DMS153 treated with DMSO at 0.1 percent for 48 hours (cell line): ENCODE measurements around the gene ACOT13.
"Not testable (repeated sequence)": the region's sequence is repeated elsewhere in the genome, so short reads cannot be mapped to it uniquely, and the experiment has no call there.

Source experiments
- DNase-seq: peaks from one replicate; lab custom pipeline; 2025; ENCODE audit not compliant: unreplicated experiment; lab: John Stamatoyannopoulos, UW

Gene ACOT13

DNA sequence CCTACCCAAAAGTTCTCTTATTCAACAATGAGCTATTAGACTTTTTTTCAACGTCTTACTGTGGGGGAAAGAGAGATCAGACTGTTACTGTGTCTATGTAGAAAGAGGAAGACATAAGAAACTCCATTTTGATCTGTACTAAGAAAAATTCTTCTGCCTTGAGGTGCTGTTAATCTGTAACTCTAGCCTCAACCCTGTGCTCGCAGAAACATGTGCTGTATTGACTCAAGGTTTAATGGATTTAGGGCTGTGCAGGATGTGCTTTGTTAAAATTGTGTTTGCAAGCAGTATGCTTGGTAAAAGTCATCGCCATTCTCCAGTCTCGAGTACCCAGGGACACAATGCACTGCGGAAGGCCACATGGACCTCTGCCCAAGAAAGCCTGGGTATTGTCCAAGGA lies 5.1 kb upstream of the ACOT13 start:
- DNase-seq: not testable (repeated sequence)

DNA sequence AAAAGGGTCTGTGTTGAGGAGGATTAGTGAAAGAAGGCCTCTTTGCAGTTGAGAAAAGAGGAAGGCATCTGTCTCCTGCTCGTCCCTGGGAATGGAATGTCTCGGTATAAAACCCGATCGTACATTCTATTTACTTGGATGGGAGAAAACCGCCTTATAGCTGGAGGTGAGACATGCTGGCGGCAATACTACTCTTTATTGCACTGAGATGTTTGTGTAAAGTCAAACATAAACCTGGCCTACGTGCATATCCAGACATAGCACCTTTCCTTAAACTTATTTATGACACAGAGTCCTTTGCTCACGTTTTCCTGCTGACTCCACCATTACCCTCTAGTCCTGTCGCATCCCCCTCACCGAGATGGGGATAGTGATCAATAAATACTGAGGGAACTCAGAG lies 4.6 kb upstream of the ACOT13 start:
- no peak for DNase-seq

DNA sequence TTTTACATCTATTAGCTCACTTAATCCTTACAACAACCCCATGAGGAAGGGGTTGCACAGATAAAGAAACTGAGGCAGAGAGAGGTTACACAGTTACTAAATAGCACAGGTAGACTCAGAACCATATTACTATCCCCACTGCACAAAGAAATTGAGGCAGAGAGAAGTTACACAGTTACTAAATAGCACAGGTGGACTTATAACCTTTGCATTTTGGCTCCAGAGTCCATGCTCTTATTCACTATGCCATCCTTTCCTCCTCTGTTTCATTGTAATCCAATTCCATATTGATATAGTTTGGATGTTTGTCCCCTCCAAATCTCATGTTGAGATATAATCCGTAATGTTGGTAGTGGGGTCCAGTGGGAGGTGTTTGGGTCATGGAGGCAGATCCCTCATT lies 3.7 kb upstream of the ACOT13 start:
- no peak for DNase-seq

DNA sequence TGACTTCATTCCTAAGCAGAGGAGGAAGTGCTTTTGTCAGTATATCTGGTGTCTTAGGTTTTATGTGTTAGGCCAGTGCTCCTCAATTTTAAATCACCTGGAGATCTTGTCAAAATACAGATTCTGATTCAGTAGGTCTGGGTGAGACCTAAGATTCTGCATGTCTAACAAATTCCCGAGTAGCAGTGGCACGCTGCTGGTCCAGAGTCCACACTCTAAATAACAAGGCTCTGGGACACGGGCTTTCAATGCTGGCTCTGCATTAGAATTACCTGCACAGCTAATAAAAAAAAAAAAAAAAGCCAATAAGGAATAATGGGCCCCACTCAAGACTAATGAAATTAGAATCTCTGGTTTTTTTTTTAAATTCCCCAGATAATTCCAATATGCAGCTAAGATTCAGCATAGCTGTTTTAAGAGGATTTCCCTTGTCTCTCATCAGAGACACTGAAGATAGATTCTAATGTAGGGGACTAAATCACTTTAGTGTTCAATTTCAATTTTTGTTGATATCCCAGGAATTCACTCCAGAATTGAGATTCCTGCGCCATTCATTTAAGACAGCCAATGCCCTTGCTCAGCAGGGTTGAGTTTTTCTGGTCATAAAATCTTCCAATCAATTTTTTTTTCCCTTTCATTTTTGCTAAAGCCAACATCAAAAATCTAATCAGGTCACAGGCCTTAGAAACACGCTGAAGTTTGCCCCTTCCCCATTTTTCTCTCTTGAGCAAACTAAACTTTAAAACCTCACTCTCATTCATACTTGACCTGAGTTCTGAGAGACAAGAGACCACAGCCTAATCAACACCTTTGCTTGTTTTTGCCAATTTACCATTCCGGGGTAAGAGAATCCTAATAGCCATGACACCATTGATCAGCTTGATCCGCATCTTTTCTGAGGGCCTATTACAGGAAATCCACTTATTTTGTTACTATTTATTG lies 2.6 kb upstream of the ACOT13 start:
- DNase-seq: no peak

DNA sequence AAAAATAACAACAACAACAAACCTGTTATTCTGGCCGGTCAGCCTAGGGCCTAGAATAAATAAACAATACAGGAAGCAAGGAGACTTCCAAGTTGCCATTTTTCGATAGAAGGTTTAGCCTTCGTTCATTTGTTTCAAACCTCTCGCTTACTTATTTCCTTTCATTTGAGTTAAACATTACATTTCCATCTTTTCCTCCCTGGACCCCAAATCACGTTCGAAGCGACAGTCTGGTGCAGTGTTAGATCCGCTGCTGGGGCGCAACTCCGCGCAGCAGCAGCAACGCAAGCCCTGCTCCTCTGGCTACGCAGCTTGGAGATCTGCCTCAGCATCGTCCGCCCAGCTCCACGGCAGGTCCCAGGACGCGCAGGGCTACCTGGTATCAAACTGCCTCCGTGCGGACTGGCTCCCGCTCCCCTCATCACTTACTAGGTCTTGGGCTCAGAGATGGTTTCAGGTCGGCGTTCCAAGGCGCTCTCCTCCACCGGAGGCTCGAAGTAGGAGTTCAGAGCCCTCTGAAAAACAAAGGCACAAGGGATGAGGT lies 708 bp upstream of the ACOT13 start:
- DNase-seq: peak; percentile 55

DNA sequence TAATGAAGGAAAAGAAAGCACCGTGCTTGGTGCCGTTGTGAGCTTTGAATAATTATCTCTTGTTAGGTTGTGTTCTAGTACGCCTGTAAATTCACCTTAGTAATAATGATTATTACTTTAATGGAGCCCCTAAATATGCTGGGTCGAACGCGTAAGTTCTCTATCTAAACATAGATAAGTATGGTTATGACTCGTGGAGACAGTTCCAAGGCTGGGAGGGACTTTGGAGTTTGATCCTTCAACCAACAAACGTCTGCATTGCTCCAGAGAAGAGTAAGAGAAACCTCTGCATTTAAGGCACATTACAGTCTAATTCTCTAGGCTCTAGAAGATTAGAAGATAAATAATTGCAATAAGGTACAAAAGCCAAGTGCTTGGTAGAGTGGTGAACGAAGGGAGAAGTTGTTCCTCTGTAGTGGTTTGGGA lies 514 bp downstream of the ACOT13 start:
- DNase-seq: no peak

DNA sequence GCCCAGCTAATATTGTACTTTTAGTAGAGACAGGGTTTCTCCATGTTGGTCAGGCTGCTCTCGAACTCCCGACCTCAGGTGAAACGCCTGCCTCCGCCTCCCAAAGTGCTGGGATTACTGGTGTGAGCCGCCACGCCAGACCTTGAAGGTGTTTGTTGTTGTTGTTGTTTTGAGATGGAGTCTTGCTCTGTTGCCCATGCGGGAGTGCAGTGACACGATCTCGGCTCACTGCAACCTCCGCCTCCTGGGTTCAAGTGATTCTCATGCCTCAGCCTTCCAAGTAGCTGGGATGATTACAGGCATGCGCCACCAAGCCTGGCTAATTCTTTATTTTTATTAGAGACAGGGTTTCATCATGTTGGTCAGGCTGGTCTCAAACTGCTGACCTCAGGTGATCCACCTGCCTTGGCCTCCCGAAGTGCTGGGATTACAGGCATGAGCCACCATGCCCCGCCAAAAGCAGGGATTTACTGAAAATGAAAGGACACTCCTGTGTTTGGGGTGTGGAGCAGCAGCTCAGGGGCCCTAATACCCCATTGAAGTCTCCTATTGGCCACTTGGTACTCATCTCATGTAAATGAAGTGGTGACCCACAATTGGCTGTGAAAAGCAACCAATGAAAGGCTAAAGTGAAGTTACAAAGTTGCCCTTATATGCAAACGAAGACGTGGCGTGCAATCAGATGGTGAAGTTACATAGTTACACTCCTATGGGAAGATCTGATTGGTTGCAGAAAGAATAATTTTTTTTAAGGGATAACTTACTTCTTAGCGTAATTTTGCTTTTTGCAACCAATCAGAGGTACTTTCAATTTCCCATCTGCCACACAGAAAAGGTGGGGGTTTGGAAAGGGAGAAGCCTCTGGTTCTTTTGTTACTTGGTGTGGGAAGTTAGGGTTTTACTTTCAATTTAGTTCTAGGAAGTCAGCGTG lies 1.5 kb downstream of the ACOT13 start:
- DNase-seq: not testable (repeated sequence)

DNA sequence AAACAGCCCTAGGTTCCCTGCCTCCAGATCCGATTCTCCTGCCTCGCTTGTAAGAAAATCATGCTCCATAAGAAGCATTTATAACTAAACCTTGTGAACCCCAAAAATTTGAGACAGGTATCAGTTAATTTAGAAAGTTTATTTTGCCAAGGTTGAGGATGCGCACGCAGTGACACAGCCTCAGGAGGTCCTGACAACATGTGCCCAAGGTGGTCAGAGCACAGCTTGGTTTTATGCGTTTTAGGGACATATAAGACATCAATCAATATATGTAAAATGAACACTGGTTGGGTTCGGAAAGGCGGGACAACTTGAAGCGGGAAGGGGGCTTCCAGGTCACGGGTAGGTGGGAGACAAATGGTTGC lies 2.1 kb downstream of the ACOT13 start:
- no peak for DNase-seq

DNA sequence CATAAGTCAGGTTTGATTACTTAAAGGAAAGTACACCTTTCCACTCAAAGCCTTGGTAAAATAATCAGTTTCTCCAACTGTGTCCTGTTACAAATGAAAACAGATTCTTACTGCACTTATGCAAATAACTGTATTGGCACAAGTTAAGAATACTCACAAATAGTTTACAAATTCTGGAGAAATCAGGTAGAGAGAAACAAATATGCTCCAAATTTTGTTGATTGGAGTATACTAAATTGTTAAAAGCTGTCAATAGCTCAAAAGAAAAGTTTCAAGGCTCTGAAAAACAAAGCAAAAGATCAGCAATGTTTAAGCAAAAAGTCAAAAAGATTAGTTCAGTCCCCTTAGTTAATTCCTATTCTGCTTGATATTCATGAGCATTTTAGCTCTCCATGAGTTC lies 3.6 kb downstream of the ACOT13 start:
- DNase-seq: not testable (repeated sequence)

DNA sequence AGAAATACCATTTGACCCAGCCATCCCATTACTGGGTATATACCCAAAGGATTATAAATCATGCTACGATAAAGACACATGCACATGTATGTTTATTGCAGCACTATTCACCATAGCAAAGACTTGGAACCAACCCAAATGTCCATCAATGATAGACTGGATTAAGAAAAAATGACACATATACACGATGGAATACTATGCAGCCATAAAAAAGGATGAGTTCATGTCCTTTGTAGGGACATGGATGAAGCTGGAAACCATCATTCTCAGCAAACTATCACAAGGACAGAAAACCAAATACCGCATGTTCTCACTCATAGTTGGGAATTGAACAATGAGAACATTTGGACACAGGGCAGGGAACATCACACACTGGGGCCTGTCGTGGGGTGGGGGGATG lies 4.2 kb downstream of the ACOT13 start:
- DNase-seq: not testable (repeated sequence)

DNA sequence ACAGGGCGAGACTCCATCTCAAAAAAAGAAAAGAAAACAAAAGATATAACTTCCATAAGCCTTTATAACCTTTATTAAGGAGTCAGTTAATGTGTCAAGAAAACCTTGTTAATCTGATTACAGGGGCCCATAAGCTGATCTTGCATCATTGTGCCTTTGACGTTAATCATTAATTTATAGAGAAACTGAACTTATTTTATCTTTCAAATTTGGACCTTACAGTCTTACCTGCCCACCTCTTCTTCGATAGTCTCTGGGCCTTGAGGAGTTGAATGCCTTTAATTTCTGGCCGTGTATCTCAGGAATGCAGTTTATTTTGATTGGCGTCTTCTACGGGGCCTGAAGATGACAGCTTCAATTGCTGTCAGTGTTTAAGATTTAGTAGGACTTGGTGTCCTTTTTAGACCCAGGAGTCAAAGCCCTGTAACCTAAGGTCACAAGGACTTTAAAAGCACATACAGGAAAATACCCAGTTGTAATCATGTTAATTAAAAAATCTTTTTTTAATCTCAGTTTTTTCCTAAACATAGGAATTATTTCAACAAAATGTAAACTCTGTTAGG lies 5.8 kb downstream of the ACOT13 start:
- DNase-seq: no peak

DNA sequence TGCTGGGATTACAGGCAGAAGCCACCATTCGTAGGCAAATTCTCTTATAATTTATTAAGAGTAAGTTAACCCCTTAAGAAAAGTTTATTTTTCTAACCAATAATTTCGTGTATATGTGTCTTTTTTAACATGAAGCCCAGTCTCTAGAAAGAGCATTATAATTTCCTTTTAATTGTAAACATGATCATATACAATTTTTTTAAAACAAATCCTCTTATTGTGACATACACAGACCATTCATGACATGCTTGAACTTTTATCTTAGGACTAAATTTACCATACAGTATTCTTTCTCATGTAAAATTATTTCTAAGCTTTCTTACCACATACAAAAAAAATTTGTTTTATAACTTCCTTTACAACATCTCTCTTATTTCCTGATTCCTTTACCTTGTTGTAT lies 6.7 kb downstream of the ACOT13 start:
- DNase-seq: no peak

DNA sequence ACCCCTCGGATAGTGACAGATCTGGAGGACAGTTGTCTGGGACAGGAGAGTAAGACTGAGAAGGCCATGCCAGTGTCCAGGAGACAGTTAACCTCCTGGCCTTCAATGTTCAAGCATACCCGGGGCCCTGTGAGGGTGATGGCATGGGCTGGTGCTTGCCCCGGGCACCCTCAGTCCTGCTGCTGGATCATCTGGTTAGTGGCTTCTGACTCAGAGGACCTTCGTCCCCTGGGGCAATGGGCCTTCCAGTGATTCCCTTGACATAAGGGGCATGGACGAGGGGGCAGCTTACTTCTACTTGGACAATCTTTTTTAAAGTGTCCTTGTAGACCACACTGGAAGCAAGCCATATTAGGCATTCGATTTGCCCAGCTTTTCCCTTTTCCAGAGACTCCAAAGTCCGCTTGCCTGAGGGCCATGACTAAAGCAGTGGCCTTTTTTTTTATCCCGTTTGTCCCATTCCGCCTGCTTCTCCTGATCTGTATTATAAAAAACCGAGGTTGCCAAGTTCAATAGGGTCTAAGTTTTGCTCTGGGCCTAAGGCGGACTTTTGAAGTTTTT lies 12.0 kb downstream of the ACOT13 start:
- not testable (repeated sequence) for DNase-seq

DNA sequence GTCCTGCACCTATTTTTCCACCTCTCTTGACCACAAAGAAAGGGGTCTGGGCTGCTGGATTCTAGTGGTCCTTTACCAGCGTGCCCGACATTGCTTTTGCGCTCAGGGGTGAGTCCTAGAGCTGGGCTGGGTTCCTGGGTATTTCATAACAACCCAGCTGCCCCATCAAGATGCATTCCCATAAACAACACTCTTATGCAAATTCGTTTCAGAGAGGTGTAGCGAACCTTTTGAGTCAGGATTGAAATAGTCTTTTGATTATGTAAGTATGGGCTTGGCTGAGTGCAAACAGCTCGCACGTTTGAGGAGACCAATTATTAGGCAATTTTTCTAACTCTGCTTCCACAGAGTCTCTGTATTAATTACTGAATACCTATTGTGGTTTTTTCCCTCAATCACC lies 13.7 kb downstream of the ACOT13 start:
- DNase-seq: no peak

DNA sequence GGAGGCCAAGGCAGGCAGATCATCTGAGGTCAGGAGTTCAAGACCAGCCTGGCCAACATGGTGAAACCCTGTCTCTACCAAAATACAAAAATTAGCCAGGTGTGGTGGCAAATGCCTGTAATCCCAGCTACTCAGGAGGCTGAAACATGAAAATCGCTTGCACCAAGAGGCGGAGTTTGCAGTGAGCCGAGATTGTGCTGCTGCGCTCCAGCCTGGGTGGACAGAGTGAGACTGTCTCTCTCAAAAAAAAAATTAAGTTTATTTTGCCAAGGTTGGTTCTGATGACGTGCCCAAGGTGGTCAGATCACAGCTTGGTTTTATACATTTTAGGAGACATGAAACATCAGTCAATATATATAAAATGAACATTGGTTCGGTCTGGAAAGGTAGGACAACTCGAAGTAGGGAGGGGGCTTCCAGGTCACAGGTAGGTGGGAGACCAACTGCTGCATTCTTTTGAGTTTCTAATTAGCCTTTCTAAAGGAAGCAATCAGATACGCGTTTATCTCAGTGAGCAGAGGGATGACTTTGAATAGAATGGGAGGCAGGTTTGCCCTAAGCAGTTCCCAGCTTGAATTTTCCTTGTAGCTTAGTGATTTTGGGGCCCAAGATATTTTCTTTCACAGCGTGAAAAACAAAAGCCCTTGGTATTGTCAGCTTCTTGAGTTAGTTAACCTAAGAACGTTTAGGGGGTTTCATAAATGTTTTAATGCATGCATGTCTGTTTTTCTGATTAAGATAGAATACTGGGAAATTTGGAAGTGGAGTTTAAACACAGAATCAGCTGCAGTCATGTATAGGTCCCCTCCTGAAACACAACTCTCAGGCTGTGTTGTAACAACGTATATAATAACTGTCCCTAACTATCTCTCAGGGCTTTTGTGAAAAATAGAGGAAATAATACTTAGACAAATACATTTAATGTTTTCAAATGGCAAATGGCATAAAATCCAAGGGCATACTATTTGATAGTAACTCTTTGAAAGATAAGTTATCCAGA lies 16.7 kb downstream of the ACOT13 start:
- DNase-seq: no peak

DNA sequence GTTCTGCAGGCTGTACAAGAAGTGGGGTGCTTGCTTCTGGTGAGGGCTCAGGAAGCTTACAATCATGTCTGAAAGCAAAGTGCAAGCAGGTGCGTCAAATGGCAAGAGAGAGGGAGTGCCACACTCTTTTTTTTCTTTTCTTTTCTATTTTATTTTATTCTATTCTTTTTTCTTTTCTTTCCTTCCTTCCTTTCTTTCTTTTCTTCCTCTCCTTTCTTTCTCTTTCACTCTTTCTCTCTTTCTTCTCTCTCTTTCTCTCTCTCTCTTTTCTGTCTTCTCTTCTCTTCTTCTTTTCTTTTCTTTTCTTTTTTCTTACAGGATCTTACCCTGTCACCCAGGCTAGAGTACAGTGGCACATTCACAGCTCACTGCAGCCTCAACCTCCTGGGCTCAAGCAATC lies 19.5 kb downstream of the ACOT13 start:
- DNase-seq: no peak

DNA sequence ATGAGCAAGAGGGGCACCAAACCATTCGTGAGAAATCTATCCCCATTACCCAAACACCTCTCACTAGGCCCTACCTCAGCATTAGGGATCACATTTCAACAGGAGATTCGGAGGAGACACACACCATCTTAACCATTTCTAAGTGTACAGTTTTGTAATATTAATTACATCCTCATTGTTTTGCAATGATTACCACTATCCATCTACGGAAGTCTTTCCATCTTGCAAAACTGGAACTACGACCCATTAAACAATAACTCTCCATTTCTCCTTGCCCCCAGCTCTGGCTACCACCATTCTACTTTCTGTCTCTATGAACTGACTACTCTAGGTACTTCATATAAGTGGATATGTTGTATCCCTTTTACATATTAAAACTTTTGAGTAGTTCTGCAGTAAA lies 20.1 kb downstream of the ACOT13 start:
- DNase-seq: no peak

DNA sequence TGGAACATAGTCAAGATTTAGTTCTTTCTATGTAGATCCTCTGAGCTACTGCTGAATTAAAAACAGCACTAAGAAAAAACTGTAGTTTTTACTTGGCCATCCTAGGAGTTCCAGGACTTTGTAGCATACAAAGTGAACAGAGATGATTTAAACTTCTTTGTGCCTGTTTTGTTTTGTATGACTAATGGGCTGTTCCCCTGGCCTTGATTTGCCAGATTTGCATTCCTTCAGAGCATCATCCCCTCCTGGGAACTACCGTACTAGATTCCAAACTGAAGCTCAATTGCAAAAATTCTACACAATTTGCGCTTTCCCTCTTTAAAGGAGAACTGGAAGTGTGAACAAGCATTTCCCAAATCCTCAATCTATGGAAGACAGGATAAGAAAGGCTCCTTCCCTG lies 23.1 kb downstream of the ACOT13 start:
- DNase-seq: no peak

DNA sequence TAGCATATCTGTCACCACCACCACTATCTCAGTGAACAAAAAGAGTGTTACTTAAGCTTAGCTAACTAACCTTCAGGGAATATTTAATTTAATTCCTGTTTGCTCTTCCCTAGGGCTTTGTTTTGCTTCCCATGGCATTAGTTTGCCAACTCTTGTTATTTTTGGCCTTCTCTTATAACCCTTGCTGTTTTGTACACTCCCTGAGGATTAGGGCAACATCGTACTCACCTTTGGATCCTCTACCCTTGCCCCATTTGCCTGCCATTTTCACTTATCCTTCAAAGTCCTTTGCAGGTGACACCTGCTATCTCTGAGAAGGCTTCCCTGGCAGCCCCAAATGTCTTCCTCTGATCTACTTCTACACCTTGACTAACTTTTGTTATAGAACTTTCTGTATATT lies 23.7 kb downstream of the ACOT13 start:
- no peak for DNase-seq

DNA sequence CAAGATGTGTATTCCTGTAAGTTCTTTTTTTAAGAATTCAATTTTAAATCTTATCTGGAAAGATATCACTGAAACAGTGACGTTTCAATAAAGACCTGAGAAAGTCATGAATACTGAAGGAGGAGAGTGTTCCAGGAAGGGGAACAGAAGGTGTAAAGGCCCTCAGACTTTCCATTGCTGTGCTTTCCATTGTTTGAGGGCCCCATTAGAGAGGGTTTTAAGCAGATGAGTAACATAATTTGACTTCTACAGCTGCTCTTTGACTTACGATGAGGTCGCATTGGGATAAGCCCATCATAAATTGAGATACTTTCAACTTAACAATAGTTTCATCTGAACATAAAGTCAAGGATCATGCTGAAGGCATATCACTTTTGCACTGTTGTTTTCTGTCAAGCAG lies 24.7 kb downstream of the ACOT13 start:
- no peak for DNase-seq
